Vagina (tissue), 2 donors: Measurements from ENCODE around the gene FGFBP2. TPM values are rescaled to one million over a fixed set of nuclear protein-coding genes. Genes with fewer than 3 reads are reported as not detected.

Experiments
- DNase-seq, 2 donors: peaks; one replicate each; pipeline ENCODE4 v3.0.0-alpha.2; 2017; ENCODE audit errors: extremely low spot score in 2 of 2
- H3K27ac ChIP-seq: fragments of 200-600 bp; sonication (generic); one replicate; pipeline ENCODE4 v1.5.1; 2019
- H3K27me3 ChIP-seq: fragments of 200-600 bp; sonication (generic); one replicate; pipeline ENCODE4 v1.5.1; 2019
- H3K36me3 ChIP-seq, 2 donors: fragments of 200-600 bp; sonication (generic); one replicate each; pipeline ENCODE4 v1.5.1; 2017 to 2019
- H3K4me1 ChIP-seq: fragments of 200-600 bp; sonication (generic); one replicate; pipeline ENCODE4 v1.5.1; 2019
- H3K4me3 ChIP-seq, 2 donors: fragments of 200-600 bp; sonication (generic); 1 replicate in 1 of 2; 2 replicates in 1 of 2; pipeline ENCODE4 v1.5.1; 2016 to 2019
- H3K9me3 ChIP-seq: fragments of 200-600 bp; sonication (generic); one replicate; pipeline ENCODE4 v1.5.1; 2019
- CTCF ChIP-seq, 3 experiments: fragments of 450-650 bp in 2 of 3; fragments of 200-600 bp in 1 of 3; sonication (generic) in 1 of 3; IDR thresholded peaks; one replicate each; pipeline ENCODE4 v1.5.1; 2017 to 2019; ENCODE audit warnings: antibody characterized with exemption in 3 of 3, mild to moderate bottlenecking in 2 of 3, moderate library complexity in 2 of 3
- POLR2A ChIP-seq, 2 donors: fragments of 450-650 bp; IDR thresholded peaks; one replicate each; pipeline ENCODE4 v1.6.1; 2017; ENCODE audit warnings: antibody characterized with exemption in 2 of 2, mild to moderate bottlenecking in 2 of 2, moderate library complexity in 2 of 2
- POLR2AphosphoS5 ChIP-seq, 2 donors: sonication (generic); formaldehyde crosslinking; IDR thresholded peaks; one replicate each; pipeline ENCODE4 v1.9.0; 2017; ENCODE audit warnings: antibody characterized with exemption in 2 of 2, mild to moderate bottlenecking in 2 of 2, low read depth in 1 of 2; ENCODE audit not compliant: insufficient read depth in 1 of 2
- intact Hi-C: fragments of 100-400 bp; cut with DNase I; formaldehyde crosslinking; loops from one replicate; pipeline ENCODE4 v1.15.1; 2023
- total RNA-seq: library from RNA; depleted of rRNA; stranded (reverse); fragments of >200 nt; gene quantifications from one replicate; pipeline ENCODE4 v1.2.3, GENCODE V29; 2016

FGFBP2 gene
- total RNA-seq, 1 donor from 2014 or later: 2.9 TPM

DNA sequence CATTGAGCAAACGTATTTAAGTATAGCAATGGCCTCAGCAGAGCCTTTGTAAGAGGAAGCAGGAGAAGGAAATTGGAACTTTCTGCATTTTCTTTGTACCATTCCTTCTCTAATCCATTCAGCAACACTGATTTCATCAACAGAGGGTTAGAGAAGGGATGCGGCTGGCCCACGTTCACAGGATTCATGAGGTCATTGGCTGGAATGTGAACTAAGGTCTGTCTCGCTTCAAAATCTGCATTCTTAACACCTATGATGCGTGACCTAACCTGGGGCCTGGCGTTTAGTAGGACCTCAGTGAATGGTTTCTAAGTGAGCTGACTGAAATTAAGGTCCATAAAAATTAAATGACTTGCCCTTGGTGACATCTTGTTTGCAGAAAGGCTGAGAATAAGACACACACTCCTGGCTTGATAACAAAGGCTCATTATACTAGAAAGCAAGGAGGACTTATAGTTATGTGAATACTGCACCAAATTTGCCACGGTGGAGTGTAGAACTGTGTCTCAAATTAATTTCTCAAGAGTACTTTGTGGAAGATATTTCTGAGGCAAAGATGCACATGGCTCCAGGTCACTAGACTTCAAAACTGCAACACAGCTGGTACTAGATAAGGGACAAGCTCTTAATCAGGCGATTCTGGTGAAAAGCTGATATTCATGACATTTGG lies 49.9 kb downstream of the FGFBP2 start:
- no peaks in the 10 kb centered on the region for H3K36me3 ChIP-seq
- no peak overlapping the region for H3K4me3 ChIP-seq
- H3K27ac ChIP-seq: no peak overlapping the region
- no peaks in the 10 kb centered on the region for H3K4me1 ChIP-seq
- intact Hi-C loops: no loop called here
- TF ChIP-seq POLR2AphosphoS5 (IDR thresholded peaks at IDR 0.05; ENCODE audit: insufficient read depth in 1 of 2, low read depth in 1 of 2): no peak
- TF ChIP-seq CTCF (IDR thresholded peaks at IDR 0.05): no peak
- no peak for TF ChIP-seq POLR2A (IDR thresholded peaks at IDR 0.05)
- H3K27me3 ChIP-seq: no peaks in the 10 kb centered on the region
- H3K9me3 ChIP-seq: no peaks in the 10 kb centered on the region
- no peak for DNase-seq

DNA sequence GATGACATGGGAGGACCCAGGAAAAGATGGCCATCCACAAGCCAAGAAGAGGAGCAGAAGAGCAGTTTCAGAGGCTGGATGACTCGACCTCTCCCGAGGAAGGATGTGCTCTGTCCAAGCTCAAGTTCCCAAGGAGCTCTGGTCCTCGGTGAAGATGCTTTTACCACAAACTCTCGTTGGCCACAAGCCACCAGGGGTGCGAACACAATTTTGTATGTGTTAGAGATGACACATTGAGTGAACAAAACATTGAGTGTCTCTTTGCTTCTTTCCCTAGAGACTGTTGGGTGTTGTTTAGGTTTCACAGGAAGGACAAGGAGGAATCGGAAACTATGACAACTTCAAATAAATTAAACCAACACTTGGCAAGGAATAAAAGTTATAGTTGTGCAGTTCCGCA lies 50.7 kb downstream of the FGFBP2 start:
- Histone ChIP-seq H3K4me1 (peaks cover 5% of the 10 kb centered on the region), H3K4me3 (no peak overlapping the region), H3K27ac (no peak overlapping the region), H3K27me3 (no peaks in the 10 kb centered on the region), H3K9me3 (no peaks in the 10 kb centered on the region), H3K36me3 (no peaks in the 10 kb centered on the region)
- TF ChIP-seq POLR2AphosphoS5 (IDR thresholded peaks at IDR 0.05; ENCODE audit: insufficient read depth in 1 of 2, low read depth in 1 of 2) (no peak), POLR2A (IDR thresholded peaks at IDR 0.05) (no peak)
- DNase-seq: no peak
- intact Hi-C loops: no loop called here

Other genes starting within 250 kb of the FGFBP2 start
- 1.2 TPM for gene CD38, start 184.8 kb downstream of the FGFBP2 start, total RNA-seq
- 61.9 TPM for gene FGFBP1, start 24.4 kb downstream of the FGFBP2 start, total RNA-seq
- gene PROM1, start 120.8 kb upstream of the FGFBP2 start, total RNA-seq: not detected